NCI-H748 (cell line): ENCODE measurements around the gene APOBEC3F.
"Not testable (repeated sequence)": the region's sequence is repeated elsewhere in the genome, so short reads cannot be mapped to it uniquely, and the experiment has no call there.

ENCODE experiments used
- DNase-seq: peaks from one replicate; lab custom pipeline; 2025; ENCODE audit not compliant: unreplicated experiment; lab: John Stamatoyannopoulos, UW

Gene APOBEC3F

GRCh38 chr22:39026509-39027150 is 14.0 kb upstream of the APOBEC3F start:
- DNase-seq = no peak

GRCh38 chr22:39027717-39028116 is 12.9 kb upstream of the APOBEC3F start:
- DNase-seq = no peak

GRCh38 chr22:39028281-39028680 is 12.4 kb upstream of the APOBEC3F start:
- no peak for DNase-seq

GRCh38 chr22:39029227-39029626 is 11.4 kb upstream of the APOBEC3F start:
- DNase-seq = no peak

GRCh38 chr22:39030705-39031104 is 10.0 kb upstream of the APOBEC3F start:
- no peak for DNase-seq

- not testable (repeated sequence) for DNase-seq
These were observed 9.0 kb upstream of the APOBEC3F start for GRCh38 chr22:39031434-39032295.

GRCh38 chr22:39037071-39037470 is 3.6 kb upstream of the APOBEC3F start:
- not testable (repeated sequence) for DNase-seq

- DNase-seq = no peak
These were observed 1.1 kb upstream of the APOBEC3F start for GRCh38 chr22:39039306-39040126.

- DNase-seq = not testable (repeated sequence)
These were observed 518 bp upstream of the APOBEC3F start for GRCh38 chr22:39040155-39040537.

- DNase-seq = no peak
These were observed 1.2 kb downstream of the APOBEC3F start for GRCh38 chr22:39041908-39042307.

GRCh38 chr22:39043063-39043462 is 2.4 kb downstream of the APOBEC3F start:
- not testable (repeated sequence) for DNase-seq

GRCh38 chr22:39045136-39045535 is 4.5 kb downstream of the APOBEC3F start:
- DNase-seq = not testable (repeated sequence)

GRCh38 chr22:39049486-39049885 is 8.8 kb downstream of the APOBEC3F start:
- DNase-seq = not testable (repeated sequence)

GRCh38 chr22:39051844-39052495 is 11.3 kb downstream of the APOBEC3F start:
- DNase-seq = not testable (repeated sequence)

GRCh38 chr22:39055658-39056057 is 15.0 kb downstream of the APOBEC3F start:
- DNase-seq = no peak

- not testable (repeated sequence) for DNase-seq
These were observed 20.6 kb downstream of the APOBEC3F start for GRCh38 chr22:39061290-39061689.

- not testable (repeated sequence) for DNase-seq
These were observed 21.3 kb downstream of the APOBEC3F start for GRCh38 chr22:39061951-39062350.

- not testable (repeated sequence) for DNase-seq
These were observed 23.2 kb downstream of the APOBEC3F start for GRCh38 chr22:39063904-39064303.

- DNase-seq = not testable (repeated sequence)
These were observed 26.0 kb downstream of the APOBEC3F start for GRCh38 chr22:39066442-39067276.
